Fibroblast of lung (primary cell): Measurements from ENCODE around the gene AGBL4.

Experiments
- EZH2 ChIP-seq: IDR thresholded peaks from 2 replicates; pipeline ENCODE4 v1.5.1; 2012; ENCODE audit warnings: low read length, control low read depth, mild to moderate bottlenecking; ENCODE audit errors: missing control alignments
- TF ChIP-seq, protein P1 (sequence below), 2 donors: IDR thresholded peaks in 1 of 2; conservative IDR thresholded peaks in 1 of 2; 1 replicate in 1 of 2; 2 replicates in 1 of 2; pipeline ENCODE4 v1.5.1; 2011 to 2012; ENCODE audit warnings: low read length in 2 of 2, control low read depth in 1 of 2, inconsistent platforms in 1 of 2, low read depth in 1 of 2, mild to moderate bottlenecking in 1 of 2

DNA sequence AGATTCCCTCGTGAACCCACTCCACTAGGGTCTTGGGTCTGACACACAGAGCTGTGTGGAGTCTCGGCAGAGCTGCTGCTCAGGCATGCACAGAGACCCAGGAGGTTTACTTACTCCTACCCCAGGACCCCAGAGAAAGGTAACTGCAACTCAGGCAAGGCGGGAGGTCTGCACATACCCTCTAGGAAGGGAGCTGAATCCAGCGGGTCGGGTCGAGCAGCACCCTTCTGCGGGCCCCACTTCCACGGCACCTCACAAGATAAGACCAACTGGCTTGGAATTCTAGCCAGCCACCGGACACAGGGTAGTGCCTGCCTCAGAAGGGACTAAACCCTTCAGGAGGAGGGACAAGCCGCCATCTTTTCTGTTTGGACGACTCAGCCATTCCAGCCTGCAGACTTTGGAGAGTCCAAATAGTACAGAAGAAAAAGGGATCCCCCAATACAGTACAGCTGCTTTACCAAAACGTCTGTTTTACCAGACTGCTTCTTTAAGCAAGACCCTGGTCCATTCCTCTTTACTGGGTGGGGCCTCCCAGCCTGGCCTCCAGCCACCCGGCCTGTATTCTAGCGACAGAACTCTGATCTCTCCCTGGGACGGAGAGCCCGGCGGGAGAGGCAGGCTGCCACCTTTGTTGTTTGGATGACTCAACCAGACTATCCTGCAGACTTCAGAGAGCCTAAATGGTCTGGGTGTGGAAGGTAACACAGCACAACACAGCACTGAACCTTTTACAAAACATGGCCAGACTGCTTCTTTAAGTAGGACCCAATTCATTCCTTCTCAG is 692.5 kb downstream of the AGBL4 start:
- TF ChIP-seq, protein P1, sequence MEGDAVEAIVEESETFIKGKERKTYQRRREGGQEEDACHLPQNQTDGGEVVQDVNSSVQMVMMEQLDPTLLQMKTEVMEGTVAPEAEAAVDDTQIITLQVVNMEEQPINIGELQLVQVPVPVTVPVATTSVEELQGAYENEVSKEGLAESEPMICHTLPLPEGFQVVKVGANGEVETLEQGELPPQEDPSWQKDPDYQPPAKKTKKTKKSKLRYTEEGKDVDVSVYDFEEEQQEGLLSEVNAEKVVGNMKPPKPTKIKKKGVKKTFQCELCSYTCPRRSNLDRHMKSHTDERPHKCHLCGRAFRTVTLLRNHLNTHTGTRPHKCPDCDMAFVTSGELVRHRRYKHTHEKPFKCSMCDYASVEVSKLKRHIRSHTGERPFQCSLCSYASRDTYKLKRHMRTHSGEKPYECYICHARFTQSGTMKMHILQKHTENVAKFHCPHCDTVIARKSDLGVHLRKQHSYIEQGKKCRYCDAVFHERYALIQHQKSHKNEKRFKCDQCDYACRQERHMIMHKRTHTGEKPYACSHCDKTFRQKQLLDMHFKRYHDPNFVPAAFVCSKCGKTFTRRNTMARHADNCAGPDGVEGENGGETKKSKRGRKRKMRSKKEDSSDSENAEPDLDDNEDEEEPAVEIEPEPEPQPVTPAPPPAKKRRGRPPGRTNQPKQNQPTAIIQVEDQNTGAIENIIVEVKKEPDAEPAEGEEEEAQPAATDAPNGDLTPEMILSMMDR (conservative IDR thresholded peaks at IDR 0.05 in 1 of 2, IDR thresholded peaks at IDR 0.05 in 1 of 2; ENCODE audit: low read depth in 1 of 2, low read length in 2 of 2), result no peak
- TF ChIP-seq EZH2, result no peak
